Measurements from ENCODE around the gene NFKB1. TPM values are rescaled to one million over a fixed set of nuclear protein-coding genes. Genes with fewer than 3 reads are reported as not detected.

The NFKB1 gene
- polyA plus RNA-seq, 1 donor (not counting 4 experiments of a cell fraction or from before 2014, with no cell fraction given), result 21.8 TPM

- no peak for FAIRE-seq
- H3K36me3 ChIP-seq (ENCODE audit: control insufficient read depth in 2 of 2, extremely low read depth in 1 of 2, insufficient read depth in 2 of 2, low read length in 2 of 2), result peaks cover 12 to 15% of the 10 kb centered on the region in 2 experiments
- DNase-seq (ENCODE audit: low read depth, low spot score), result no peak
Observed at GRCh38 chr4:102578270-102578669, 77.1 kb downstream of the NFKB1 start.

DNA sequence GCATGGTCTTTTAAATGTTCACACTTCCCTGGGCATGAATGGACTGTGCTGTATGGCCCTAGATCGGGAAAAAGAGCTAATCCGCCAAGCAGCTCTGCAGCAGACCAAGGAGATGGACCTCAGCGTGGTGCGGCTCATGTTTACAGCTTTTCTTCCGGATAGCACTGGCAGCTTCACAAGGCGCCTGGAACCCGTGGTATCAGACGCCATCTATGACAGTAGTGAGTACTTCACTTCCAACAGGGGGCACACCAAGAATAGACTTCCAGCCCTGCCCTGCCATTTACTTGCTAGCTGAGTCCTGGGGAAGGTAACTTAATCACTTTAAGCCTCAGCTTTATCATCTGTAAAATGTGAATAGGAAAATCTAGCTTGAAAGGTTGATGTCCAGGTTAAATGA lies 77.7 kb downstream of the NFKB1 start:
- H3K79me2 ChIP-seq (ENCODE audit: control insufficient read depth, insufficient read depth, low read length), result peaks cover 7% of the 10 kb centered on the region
- peaks cover 12 to 15% of the 10 kb centered on the region in 2 experiments for H3K36me3 ChIP-seq (ENCODE audit: control insufficient read depth in 2 of 2, extremely low read depth in 1 of 2, insufficient read depth in 2 of 2, low read length in 2 of 2)

More at GRCh38 chr4:102578270-102578669, 77.1 kb downstream of the NFKB1 start:
- H3K4me2 ChIP-seq (ENCODE audit: control insufficient read depth, extremely low read depth, insufficient read depth, low read depth, low read length), result no peak overlapping the region
- H4K20me1 ChIP-seq (ENCODE audit: control insufficient read depth, extremely low read depth, insufficient read depth, low read length), result no peaks in the 10 kb centered on the region
- no peak for TF ChIP-seq EZH2 (IDR thresholded peaks at IDR 0.05; ENCODE audit: low read length)
- TF ChIP-seq CTCF (optimal IDR thresholded peaks at IDR 0.05 in 1 of 3, IDR thresholded peaks at IDR 0.05 in 1 of 3, conservative IDR thresholded peaks at IDR 0.05 in 1 of 3; ENCODE audit: extremely low read depth in 1 of 3, insufficient read depth in 2 of 3, low read length in 3 of 3), result no peak
- peaks cover 5% of the 10 kb centered on the region for H3K4me1 ChIP-seq (ENCODE audit: control insufficient read depth, extremely low read depth, insufficient read depth, low read length)
- H3K9ac ChIP-seq (ENCODE audit: control insufficient read depth, extremely low read depth, insufficient read depth, low read length), result no peak overlapping the region
- no peaks in the 10 kb centered on the region for H3K9me1 ChIP-seq (ENCODE audit: control insufficient read depth, extremely low read depth, insufficient read depth, low read length)
- no peaks in the 10 kb centered on the region for H3K27me3 ChIP-seq (ENCODE audit: control insufficient read depth, extremely low read depth, insufficient read depth, low read length)
- no peak overlapping the region for H3K27ac ChIP-seq (ENCODE audit: control insufficient read depth, insufficient read depth, low read length)
- peaks cover 11% of the 10 kb centered on the region for H3K79me2 ChIP-seq (ENCODE audit: control insufficient read depth, insufficient read depth, low read length)
- H3K4me3 ChIP-seq (ENCODE audit: control insufficient read depth in 2 of 3, extremely low read depth in 1 of 3, insufficient read depth in 2 of 3, low read depth in 1 of 3, low read length in 3 of 3), result no peak overlapping the region
- no peak overlapping the region for H2AFZ ChIP-seq (ENCODE audit: control insufficient read depth, low read length)
- dilution Hi-C loops (cut with MboI; ENCODE audit: extremely low pct_ligation_motif_present, low sequenced_read_pairs), result no loop called here
- no peaks in the 10 kb centered on the region for H3K9me3 ChIP-seq (ENCODE audit: control insufficient read depth, low read depth, low read length)

More for the DNA sequence above, 77.7 kb downstream of the NFKB1 start:
- Histone ChIP-seq H3K4me2 (ENCODE audit: control insufficient read depth, extremely low read depth, insufficient read depth, low read depth, low read length) (no peak overlapping the region), H3K9me3 (ENCODE audit: control insufficient read depth, low read depth, low read length) (no peaks in the 10 kb centered on the region), H3K4me3 (ENCODE audit: control insufficient read depth in 2 of 3, extremely low read depth in 1 of 3, insufficient read depth in 2 of 3, low read depth in 1 of 3, low read length in 3 of 3) (no peak overlapping the region), H3K4me1 (ENCODE audit: control insufficient read depth, extremely low read depth, insufficient read depth, low read length) (peaks cover 5% of the 10 kb centered on the region), H3K9ac (ENCODE audit: control insufficient read depth, extremely low read depth, insufficient read depth, low read length) (no peak overlapping the region), H2AFZ (ENCODE audit: control insufficient read depth, low read length) (no peak overlapping the region), H3K9me1 (ENCODE audit: control insufficient read depth, extremely low read depth, insufficient read depth, low read length) (no peaks in the 10 kb centered on the region), H3K27me3 (ENCODE audit: control insufficient read depth, extremely low read depth, insufficient read depth, low read length) (no peaks in the 10 kb centered on the region), H3K27ac (ENCODE audit: control insufficient read depth, insufficient read depth, low read length) (no peak overlapping the region), H4K20me1 (ENCODE audit: control insufficient read depth, extremely low read depth, insufficient read depth, low read length) (no peaks in the 10 kb centered on the region)
- dilution Hi-C loops (cut with MboI; ENCODE audit: extremely low pct_ligation_motif_present, low sequenced_read_pairs), result no loop called here
- DNase-seq (ENCODE audit: low read depth, low spot score) (no peak), FAIRE-seq (no peak)
- TF ChIP-seq EZH2 (IDR thresholded peaks at IDR 0.05; ENCODE audit: low read length) (no peak), CTCF (optimal IDR thresholded peaks at IDR 0.05 in 1 of 3, IDR thresholded peaks at IDR 0.05 in 1 of 3, conservative IDR thresholded peaks at IDR 0.05 in 1 of 3; ENCODE audit: extremely low read depth in 1 of 3, insufficient read depth in 2 of 3, low read length in 3 of 3) (peak in 1 of 3 experiments; percentile 36)

Measured in keratinocyte (primary cell).